Tibial nerve (tissue), 4 donors: ENCODE results near the gene ASIC4.

Experiments
- EP300 ChIP-seq, 2 donors: sonication (generic); formaldehyde crosslinking; IDR thresholded peaks; one replicate each; pipeline ENCODE4 v1.6.1; 2017; ENCODE audit warnings: antibody characterized with exemption in 2 of 2, mild to moderate bottlenecking in 1 of 2
- POLR2A ChIP-seq, 2 donors: fragments of 450-650 bp; IDR thresholded peaks; one replicate each; pipeline ENCODE4 v1.6.1; 2017; ENCODE audit warnings: antibody characterized with exemption in 2 of 2, mild to moderate bottlenecking in 2 of 2, moderate library complexity in 2 of 2
- TF ChIP-seq, protein P1 (sequence below), 5 experiments: fragments of 200-600 bp in 3 of 5; fragments of 450-650 bp in 2 of 5; sonication (generic) in 3 of 5; IDR thresholded peaks; one replicate each; pipeline ENCODE4 v1.5.1; 2016 to 2019; ENCODE audit warnings: antibody characterized with exemption in 5 of 5, mild to moderate bottlenecking in 3 of 5, moderate library complexity in 2 of 5

- TF ChIP-seq EP300 (IDR thresholded peaks at IDR 0.05) (no peak), POLR2A (IDR thresholded peaks at IDR 0.05) (no peak)
- TF ChIP-seq, protein P1, sequence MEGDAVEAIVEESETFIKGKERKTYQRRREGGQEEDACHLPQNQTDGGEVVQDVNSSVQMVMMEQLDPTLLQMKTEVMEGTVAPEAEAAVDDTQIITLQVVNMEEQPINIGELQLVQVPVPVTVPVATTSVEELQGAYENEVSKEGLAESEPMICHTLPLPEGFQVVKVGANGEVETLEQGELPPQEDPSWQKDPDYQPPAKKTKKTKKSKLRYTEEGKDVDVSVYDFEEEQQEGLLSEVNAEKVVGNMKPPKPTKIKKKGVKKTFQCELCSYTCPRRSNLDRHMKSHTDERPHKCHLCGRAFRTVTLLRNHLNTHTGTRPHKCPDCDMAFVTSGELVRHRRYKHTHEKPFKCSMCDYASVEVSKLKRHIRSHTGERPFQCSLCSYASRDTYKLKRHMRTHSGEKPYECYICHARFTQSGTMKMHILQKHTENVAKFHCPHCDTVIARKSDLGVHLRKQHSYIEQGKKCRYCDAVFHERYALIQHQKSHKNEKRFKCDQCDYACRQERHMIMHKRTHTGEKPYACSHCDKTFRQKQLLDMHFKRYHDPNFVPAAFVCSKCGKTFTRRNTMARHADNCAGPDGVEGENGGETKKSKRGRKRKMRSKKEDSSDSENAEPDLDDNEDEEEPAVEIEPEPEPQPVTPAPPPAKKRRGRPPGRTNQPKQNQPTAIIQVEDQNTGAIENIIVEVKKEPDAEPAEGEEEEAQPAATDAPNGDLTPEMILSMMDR (IDR thresholded peaks at IDR 0.05) = no peak
Measured at GRCh38 chr2:219482674-219483405, 31.4 kb upstream of the ASIC4 start.
